GM12878 (cell line): ENCODE data around the gene RNF186. TPM values are rescaled to one million over a fixed set of nuclear protein-coding genes. Genes with fewer than 3 reads are reported as not detected.

Experiments
- ATAC-seq: fragments of 200-7000 bp; cut with Tn5 transposase; 3 replicates; pipeline ENCODE4 v1.9.1; 2020; ENCODE audit warnings: mild to moderate bottlenecking, moderate library complexity
- BruUV-seq: library from RNA; stranded (reverse); fragments of 400-500 nt; replicated peaks from 2 replicates; lab custom pipeline; 2021; lab: Mats Ljungman, UMichigan
- CTCF ChIA-PET: fragments of 300-600 bp; sonication (Branson Sonifier 250); formaldehyde crosslinking; extraction: SDS; loops from one replicate; lab custom pipeline; 2021; ENCODE audit warnings: inconsistent platforms; lab: Yijun Ruan, JAX
- POLR2A ChIA-PET: fragments of 350-600 bp; formaldehyde crosslinking; extraction: SDS; loops from one replicate; lab custom pipeline; 2021; ENCODE audit warnings: inconsistent platforms; lab: Charles Lee
- RAD21 ChIA-PET: fragments of 300-600 bp; sonication (Branson Sonifier 250); formaldehyde crosslinking; loops from one replicate; lab custom pipeline; 2023; ENCODE audit warnings: antibody characterized with exemption; ENCODE audit not compliant: unreplicated experiment; lab: Charles Lee
- SMC1A ChIA-PET: fragments of 300-600 bp; sonication (Branson Sonifier 250); formaldehyde crosslinking; loops from one replicate; lab custom pipeline; 2023; ENCODE audit not compliant: unreplicated experiment, uncharacterized antibody; lab: Charles Lee
- DNase-seq: peaks from one replicate; pipeline ENCODE4 v3.0.0-alpha.2; 2011; ENCODE audit warnings: low read depth, low spot score
- FAIRE-seq: peaks from 3 replicates; lab custom pipeline; 2011; peaks lifted over from hg19 to GRCh38; lab: Jason Lieb, UNC
- H2AFZ ChIP-seq: 2 replicates; pipeline ENCODE4 v1.6.0; 2011; ENCODE audit warnings: low read depth, low read length, control low read depth; ENCODE audit not compliant: control insufficient read depth
- H3K27ac ChIP-seq: 2 replicates; pipeline ENCODE4 v1.5.1; 2011; ENCODE audit warnings: control low read depth; ENCODE audit not compliant: control insufficient read depth, insufficient read depth
- H3K27me3 ChIP-seq, 2 experiments: replicated peaks in 1 of 2; 2 replicates each; pipeline versions ENCODE4 v1.6.0 to v1.6.1; 2011; ENCODE audit warnings: low read length in 1 of 2; ENCODE audit not compliant: control insufficient read depth in 2 of 2, insufficient read depth in 2 of 2
- H3K36me3 ChIP-seq, 2 experiments: 2 replicates each; pipeline ENCODE4 v1.5.1; 2011; ENCODE audit warnings: low read length in 1 of 2; ENCODE audit not compliant: control insufficient read depth in 2 of 2, insufficient read depth in 2 of 2
- H3K4me1 ChIP-seq: 2 replicates; pipeline ENCODE4 v1.6.1; 2011; ENCODE audit warnings: mild to moderate bottlenecking, low read length, moderate library complexity, mixed read lengths; ENCODE audit not compliant: control insufficient read depth, insufficient read depth
- H3K4me2 ChIP-seq: 2 replicates; pipeline ENCODE4 v1.6.0; 2011; ENCODE audit warnings: control low read depth; ENCODE audit not compliant: control insufficient read depth, insufficient read depth
- H3K4me3 ChIP-seq: fragments of 200-600 bp; sonication (generic); 2 replicates; pipeline ENCODE4 v1.5.1; 2016
- H3K79me2 ChIP-seq: 2 replicates; pipeline ENCODE4 v1.6.0; 2011; ENCODE audit warnings: low read length; ENCODE audit not compliant: control insufficient read depth, insufficient read depth
- H3K9ac ChIP-seq: 2 replicates; pipeline ENCODE4 v1.8.0; 2011; ENCODE audit warnings: low read length, control low read depth, mixed read lengths; ENCODE audit not compliant: control insufficient read depth, insufficient read depth
- H3K9me3 ChIP-seq: replicated peaks from 3 replicates; pipeline ENCODE4 v1.5.1; 2011; ENCODE audit warnings: mild to moderate bottlenecking, low read length; ENCODE audit not compliant: control insufficient read depth, insufficient read depth
- H4K20me1 ChIP-seq: 2 replicates; pipeline ENCODE4 v1.6.0; 2011; ENCODE audit not compliant: control insufficient read depth, insufficient read depth
- ATF3 ChIP-seq: IDR thresholded peaks from 2 replicates; pipeline ENCODE4 v1.6.1; 2011; ENCODE audit warnings: low read depth, mild to moderate bottlenecking, low read length, moderate library complexity, borderline replicate concordance; ENCODE audit errors: extremely low read depth
- CBFB ChIP-seq: IDR thresholded peaks from 2 replicates; pipeline ENCODE4 v1.6.1; 2016; ENCODE audit warnings: antibody characterized with exemption, low read depth
- E2F8 ChIP-seq: fragments of 450-650 bp; IDR thresholded peaks from 2 replicates; pipeline ENCODE4 v1.6.1; 2018; ENCODE audit warnings: mild to moderate bottlenecking, low read depth, moderate library complexity; ENCODE audit not compliant: partially characterized antibody
- JUND ChIP-seq: IDR thresholded peaks from 2 replicates; pipeline ENCODE4 v1.6.1; 2012; ENCODE audit warnings: low read depth, mild to moderate bottlenecking, low read length, improper control_type of control experiment, moderate library complexity
- MEF2A ChIP-seq: IDR thresholded peaks from 2 replicates; pipeline ENCODE4 v1.6.1; 2011; ENCODE audit warnings: low read depth, mild to moderate bottlenecking, low read length, moderate library complexity; ENCODE audit not compliant: insufficient read depth
- RAD21 ChIP-seq: IDR thresholded peaks from 2 replicates; pipeline ENCODE4 v1.6.1; 2011; ENCODE audit warnings: mild to moderate bottlenecking, low read depth, low read length, moderate library complexity; ENCODE audit not compliant: insufficient read depth
- SMC3 ChIP-seq: IDR thresholded peaks from 2 replicates; pipeline ENCODE4 v1.6.1; 2011; ENCODE audit warnings: low read length, improper control_type of control experiment, borderline replicate concordance
- YY1 ChIP-seq: IDR thresholded peaks from 2 replicates; pipeline ENCODE4 v1.6.1; 2011; ENCODE audit warnings: low read depth, mild to moderate bottlenecking, low read length
- WGBS: methylation state at CpG from one replicate; pipeline ENCODE4 v1.1.6; 2016; ENCODE audit warnings: low lambda C conversion rate; ENCODE audit not compliant: insufficient replicate concordance, insufficient coverage; ENCODE audit errors: missing lambda C conversion rate; 5-methylcytosine and 5-hydroxymethylcytosine counted together
- in situ Hi-C: fragments of 300-500 bp; cut with MboI; formaldehyde crosslinking; loops from 9 replicates; pipeline ENCODE4 v1.14.3; 2018; ENCODE audit warnings: mixed read lengths
- intact Hi-C: fragments of 100-400 bp; cut with micrococcal nuclease; formaldehyde crosslinking; loops from one replicate; pipeline ENCODE4 v1.14.2; 2022; ENCODE audit not compliant: unreplicated experiment
- polyA plus RNA-seq, 11 experiments: library from polyadenylated mRNA; depleted of rRNA in 4 of 11; unstranded in 6 of 11; stranded (reverse) in 5 of 11; fragments of >200 nt; fragmentation: Nextera tagmentation in 4 of 11; fragmentation: Illumina TruSeq in 1 of 11; extraction: Ambion mirVana in 4 of 11; extraction: Trizol in 1 of 11; gene quantifications; 1 replicate in 1 of 11; 2 replicates in 10 of 11; pipeline versions ENCODE4 v1.2.1 to v1.2.3, GENCODE V29; 2011 to 2016; ENCODE audit warnings: inconsistent platforms in 2 of 11, missing spikeins in 2 of 11, low read depth in 1 of 11
- total RNA-seq, 4 experiments: library from RNA; depleted of rRNA in 3 of 4; stranded (reverse); fragments of >200 nt in 3 of 4; fragmentation: Illumina TruSeq in 1 of 4; extraction: Trizol in 1 of 4; gene quantifications; 2 replicates each; pipeline versions ENCODE4 v1.2.1 to v1.2.3, GENCODE V29; 2013 to 2021
- TF ChIP-seq, protein P1 (sequence below), 3 experiments: IDR thresholded peaks in 2 of 3; conservative IDR thresholded peaks in 1 of 3; 2 replicates each; pipeline ENCODE4 v1.5.1; 2011; ENCODE audit warnings: low read depth in 3 of 3, low read length in 3 of 3, mild to moderate bottlenecking in 3 of 3, control low read depth in 2 of 3, moderate library complexity in 2 of 3, inconsistent platforms in 1 of 3, mixed read lengths in 1 of 3; ENCODE audit not compliant: control insufficient read depth in 2 of 3, insufficient read depth in 1 of 3; ENCODE audit errors: extremely low read depth in 1 of 3

The RNF186 gene
- total and polyA plus RNA-seq, 10 of the 15 experiments (the other 5 are each of a cell fraction or from before 2014, with no cell fraction given): not detected

DNA sequence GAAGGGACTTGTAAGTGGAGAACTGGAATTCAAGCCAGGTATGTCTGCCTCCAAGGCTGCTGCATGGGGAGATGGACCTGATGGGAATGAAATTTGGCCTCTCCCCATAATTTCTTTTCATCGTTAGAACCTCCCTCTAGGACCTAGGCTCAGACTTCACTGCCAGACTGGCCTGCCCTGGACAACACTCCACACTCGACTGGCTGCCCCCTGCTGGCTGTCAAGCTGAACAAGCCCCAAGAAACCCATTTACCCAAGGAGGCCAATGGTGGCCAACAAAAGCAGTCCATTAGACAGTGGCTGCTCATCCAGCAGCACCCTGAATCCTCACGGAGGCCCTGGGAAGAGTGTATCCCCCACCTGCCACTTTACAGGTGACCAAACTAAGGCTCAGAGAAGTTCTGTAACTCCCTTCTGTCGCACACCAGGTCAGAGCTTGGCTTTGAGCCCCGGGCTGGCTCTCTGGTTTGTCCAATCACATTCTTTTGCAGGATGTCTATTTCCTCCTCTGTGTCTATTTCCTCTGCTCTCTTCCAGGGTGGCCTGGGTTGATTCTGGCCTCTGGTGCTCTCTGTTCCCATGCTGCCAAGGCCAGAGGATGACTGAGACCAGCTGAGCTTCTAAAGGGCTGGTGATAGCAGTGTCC is 3.8 kb downstream of the RNF186 start:
- Histone ChIP-seq H3K27me3 (no peaks in the 10 kb centered on the region; a peak in 1 of 4 replicates), H3K27ac (no peak overlapping the region), H3K9ac (no peak overlapping the region), H3K4me3 (no peak overlapping the region), H3K79me2 (no peaks in the 10 kb centered on the region), H2AFZ (no peak overlapping the region), H3K9me3 (no peaks in the 10 kb centered on the region), H3K36me3 (no peaks in the 10 kb centered on the region), H3K4me2 (no peak overlapping the region), H3K4me1 (no peaks in the 10 kb centered on the region), H4K20me1 (no peaks in the 10 kb centered on the region)
- RAD21 ChIA-PET: interaction anchor here (1.4 to 2.2 kb wide), 3 partner anchors 49 to 149 kb away, joined by 9 to 13 read pairs (median 10); no protein-coding TSS in a partner anchor
- SMC1A ChIA-PET: interaction anchor here (1.0 to 1.7 kb wide), 2 partner anchors 20 to 50 kb away, joined by 3 to 5 read pairs; no protein-coding TSS in a partner anchor
- TF ChIP-seq RAD21 (peak; percentile 60), YY1 (peak; percentile 46; the same call in 1 of the 2 replicates), CBFB (no peak), E2F8 (no peak), ATF3 (no peak), SMC3 (peak; percentile 68), JUND (no peak), MEF2A (no peak)
- TF ChIP-seq, protein P1, sequence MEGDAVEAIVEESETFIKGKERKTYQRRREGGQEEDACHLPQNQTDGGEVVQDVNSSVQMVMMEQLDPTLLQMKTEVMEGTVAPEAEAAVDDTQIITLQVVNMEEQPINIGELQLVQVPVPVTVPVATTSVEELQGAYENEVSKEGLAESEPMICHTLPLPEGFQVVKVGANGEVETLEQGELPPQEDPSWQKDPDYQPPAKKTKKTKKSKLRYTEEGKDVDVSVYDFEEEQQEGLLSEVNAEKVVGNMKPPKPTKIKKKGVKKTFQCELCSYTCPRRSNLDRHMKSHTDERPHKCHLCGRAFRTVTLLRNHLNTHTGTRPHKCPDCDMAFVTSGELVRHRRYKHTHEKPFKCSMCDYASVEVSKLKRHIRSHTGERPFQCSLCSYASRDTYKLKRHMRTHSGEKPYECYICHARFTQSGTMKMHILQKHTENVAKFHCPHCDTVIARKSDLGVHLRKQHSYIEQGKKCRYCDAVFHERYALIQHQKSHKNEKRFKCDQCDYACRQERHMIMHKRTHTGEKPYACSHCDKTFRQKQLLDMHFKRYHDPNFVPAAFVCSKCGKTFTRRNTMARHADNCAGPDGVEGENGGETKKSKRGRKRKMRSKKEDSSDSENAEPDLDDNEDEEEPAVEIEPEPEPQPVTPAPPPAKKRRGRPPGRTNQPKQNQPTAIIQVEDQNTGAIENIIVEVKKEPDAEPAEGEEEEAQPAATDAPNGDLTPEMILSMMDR (IDR thresholded peaks at IDR 0.05 in 2 of 3, conservative IDR thresholded peaks at IDR 0.05 in 1 of 3; ENCODE audit: control insufficient read depth in 2 of 3, extremely low read depth in 1 of 3, insufficient read depth in 1 of 3, low read depth in 3 of 3, low read length in 3 of 3): peak; percentile 71 to 76 (median 74)
- intact Hi-C loops: loop anchor here (1.0 kb wide), 3 partner anchors 49 to 150 kb away; no protein-coding TSS in a partner anchor
- DNase-seq: no peak
- FAIRE-seq: peak; percentile 7
- in situ Hi-C loops: no loop called here
- POLR2A ChIA-PET: no interaction called here
- 19% methylated on average over 5 of the region's 5 CpGs for WGBS
- ATAC-seq: peak; percentile 96
- CTCF ChIA-PET: interaction anchor here (1.1 to 4.1 kb wide), 9 partner anchors 15 to 150 kb away, joined by 3 to 32 read pairs (median 5); no protein-coding TSS in a partner anchor
- no TSS peak for BruUV-seq
